NCI-H82 treated with DMSO at 0.1 percent for 48 hours (cell line): ENCODE data around the gene CHD2.
"Not testable (repeated sequence)": the region's sequence is repeated elsewhere in the genome, so short reads cannot be mapped to it uniquely, and the experiment has no call there.

ENCODE experiments used
- DNase-seq: peaks from one replicate; lab custom pipeline; 2025; ENCODE audit not compliant: unreplicated experiment; lab: John Stamatoyannopoulos, UW

The CHD2 gene

DNA sequence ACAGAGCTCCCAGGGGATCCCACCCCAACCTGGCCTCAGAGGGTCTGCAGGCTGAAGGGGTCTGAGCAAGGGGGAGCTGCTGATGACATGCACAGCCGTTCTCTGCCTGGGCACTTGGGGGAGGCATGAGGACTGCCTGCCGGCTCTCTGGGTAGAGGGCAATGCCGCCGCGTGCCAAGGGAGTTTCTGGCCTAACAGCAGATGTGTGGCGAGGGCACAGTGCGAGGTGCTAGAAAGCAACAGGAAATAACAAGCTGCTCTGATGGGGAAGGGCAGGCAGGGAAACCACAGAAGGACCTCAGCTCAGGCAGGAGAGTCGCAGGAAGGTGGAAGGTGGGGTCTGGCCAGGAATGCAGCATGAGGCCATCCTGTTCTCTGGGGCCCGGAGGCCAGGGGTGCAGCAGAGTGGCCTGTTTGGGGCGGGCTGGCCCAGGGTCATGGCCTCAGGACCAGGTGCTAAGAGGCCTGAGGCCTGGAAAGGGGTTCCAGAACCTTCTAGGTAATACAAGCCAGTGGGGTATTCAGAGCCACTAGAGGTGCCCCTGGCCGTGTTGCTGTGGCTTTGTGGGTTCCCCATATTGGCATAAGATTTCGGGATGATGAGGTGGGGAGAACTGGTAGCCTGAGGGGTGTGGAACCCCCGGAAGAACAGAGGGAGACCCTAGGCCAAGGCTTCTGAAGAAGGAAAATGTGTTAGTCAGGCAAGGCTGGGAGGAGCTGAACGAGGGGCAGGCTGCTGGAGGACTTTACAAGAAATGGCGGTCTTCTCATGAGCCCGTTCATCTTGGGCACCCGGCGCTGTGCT is 147.7 kb downstream of the CHD2 start:
- DNase-seq: no peak

GRCh38 chr15:93048426-93048721 is 148.2 kb downstream of the CHD2 start:
- DNase-seq: no peak

- no peak for DNase-seq
Measured at GRCh38 chr15:93048759-93049161, 148.6 kb downstream of the CHD2 start.

DNA sequence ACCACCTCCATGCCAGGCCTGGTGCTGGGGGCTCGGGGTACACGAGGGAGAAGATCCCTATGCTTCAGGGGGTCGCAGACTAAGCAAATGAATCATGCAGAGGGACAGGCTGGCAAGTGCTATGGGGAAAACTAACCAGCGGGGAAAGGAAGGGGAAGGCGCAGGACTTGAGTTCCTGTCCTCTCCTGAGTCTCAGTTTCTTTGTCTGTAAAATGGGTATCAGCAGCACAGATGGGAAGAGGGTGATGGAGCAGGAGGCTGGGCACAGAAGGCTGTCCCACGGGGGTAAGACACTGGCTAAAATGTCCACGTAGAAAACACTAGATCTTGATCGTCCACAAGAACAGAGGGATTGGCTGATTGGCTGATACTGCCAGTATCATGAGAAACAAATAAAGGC is 149.1 kb downstream of the CHD2 start:
- DNase-seq: no peak

GRCh38 chr15:93049914-93050578 is 149.9 kb downstream of the CHD2 start:
- DNase-seq: no peak

DNA sequence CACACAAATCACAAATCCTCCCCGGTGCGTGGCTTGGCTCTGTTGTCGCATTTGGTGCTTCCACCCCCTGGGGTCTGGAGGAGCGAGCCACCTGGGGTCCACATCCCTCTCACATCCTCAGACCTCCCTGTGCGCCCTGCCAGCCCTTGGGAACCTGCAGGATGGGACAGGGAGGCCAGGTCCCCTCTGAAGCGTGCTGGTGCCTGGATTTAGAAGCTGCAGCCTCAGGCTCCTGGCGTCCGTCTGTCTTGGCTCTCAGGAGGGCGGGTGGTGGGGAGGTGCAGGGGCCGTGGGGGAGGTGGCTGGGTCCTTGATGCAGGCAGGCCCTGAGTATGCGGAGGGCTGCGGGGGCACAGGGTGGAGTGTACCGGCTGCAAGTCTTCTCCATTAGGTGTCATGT is 150.5 kb downstream of the CHD2 start:
- DNase-seq: no peak

GRCh38 chr15:93051236-93052089 is 151.3 kb downstream of the CHD2 start:
- no peak for DNase-seq

DNA sequence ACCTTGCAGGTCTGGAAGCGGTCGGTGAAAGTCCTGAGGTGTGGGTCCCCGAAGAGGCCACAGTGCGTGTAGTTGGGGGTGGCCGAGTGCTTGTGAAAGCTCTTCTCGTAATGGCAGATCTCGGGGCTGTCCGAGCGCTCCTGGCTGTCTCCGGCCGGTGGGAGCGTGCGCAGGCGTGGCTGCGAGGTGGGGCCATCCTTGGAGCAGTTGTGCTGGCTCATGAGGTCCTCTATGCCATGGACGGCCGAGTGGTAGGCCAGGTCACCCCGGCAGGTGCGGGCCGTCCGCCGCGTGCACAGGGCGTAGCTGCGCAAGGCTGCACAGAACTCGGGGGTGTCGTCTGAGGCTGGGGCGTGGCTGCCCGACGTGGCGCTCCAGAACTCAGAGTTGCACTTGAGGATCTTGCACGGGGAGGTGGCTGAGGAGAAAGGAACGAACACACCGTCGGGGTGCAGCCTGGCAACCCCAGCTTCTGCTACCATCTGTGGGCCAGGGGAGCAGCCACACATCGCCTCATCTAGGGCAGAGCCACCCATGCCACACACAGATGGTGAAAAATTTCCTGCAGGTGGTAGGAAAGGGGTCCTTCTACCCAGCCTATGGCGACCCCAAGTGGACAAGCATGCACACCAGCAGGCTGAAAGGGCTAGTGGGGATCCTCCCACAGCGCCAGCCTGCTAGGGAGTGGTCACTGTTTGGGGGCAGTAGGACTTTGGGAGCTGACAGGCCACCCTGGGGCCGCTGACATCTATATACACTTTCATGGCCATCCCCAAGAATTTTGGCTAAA is 152.2 kb downstream of the CHD2 start:
- no peak for DNase-seq

DNA sequence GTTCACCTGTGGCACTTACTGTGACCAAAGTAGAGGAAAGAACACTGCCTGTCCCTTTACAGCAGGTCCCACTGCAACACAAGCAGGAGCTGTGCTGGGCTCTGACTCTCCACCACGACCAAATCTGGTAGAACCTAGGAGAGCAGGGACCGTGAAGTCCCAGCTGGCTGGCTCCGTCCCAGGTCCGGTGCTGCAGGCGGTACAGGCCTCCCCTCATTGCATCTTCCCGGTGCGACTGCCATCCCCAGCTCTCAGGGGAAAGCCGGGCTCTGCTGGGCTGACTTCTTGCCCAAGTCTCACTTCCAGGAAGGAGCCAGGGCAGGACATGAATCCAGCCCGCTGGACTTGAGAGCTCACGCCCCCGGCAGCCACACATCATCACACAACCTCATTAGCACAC is 155.1 kb downstream of the CHD2 start:
- DNase-seq: no peak

- DNase-seq: no peak
Measured at GRCh38 chr15:93056836-93057235, 156.7 kb downstream of the CHD2 start.

DNA sequence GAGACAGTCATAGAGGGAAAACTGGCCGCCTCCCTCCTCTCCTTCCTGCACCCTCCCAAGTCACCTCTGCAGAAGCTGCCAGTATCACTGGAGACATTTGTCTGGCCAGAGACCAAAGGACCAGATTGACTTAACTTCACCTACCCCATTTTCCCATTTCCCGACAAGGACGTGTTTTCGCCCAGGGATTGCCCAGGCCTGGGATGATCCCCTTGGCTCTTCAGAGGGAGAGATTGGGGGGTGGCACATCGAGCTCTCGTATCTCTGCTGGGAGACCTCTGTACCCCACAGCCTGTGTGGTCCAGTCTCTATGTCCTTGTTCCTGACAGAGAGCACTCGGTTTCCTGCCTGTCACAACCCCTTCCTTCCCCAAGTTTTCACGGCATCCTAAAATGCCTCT is 157.5 kb downstream of the CHD2 start:
- no peak for DNase-seq

DNA sequence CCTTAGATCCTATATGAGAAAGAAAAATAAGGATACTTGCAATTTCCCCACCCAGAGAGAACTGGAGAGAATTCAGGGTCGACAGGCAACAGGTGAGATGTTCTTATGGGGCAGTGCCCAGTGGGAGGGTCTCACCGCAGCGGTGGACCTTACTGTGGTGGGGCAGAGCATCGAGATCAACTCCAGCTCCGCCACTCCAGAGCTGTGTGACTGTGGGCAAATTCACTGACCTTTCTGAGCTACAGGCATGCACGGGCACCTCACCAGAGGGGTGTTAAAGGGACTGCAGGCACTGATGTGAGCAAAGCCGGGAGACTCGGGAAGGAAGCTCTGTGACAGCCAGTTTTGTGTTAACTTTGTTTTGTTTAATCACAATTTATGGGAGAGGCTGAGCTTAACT is 158.0 kb downstream of the CHD2 start:
- no peak for DNase-seq

- DNase-seq: no peak
Measured at GRCh38 chr15:93058904-93059427, 158.8 kb downstream of the CHD2 start.

GRCh38 chr15:93059442-93059841 is 159.3 kb downstream of the CHD2 start:
- no peak for DNase-seq

GRCh38 chr15:93060336-93061248 is 160.5 kb downstream of the CHD2 start:
- DNase-seq: no peak

DNA sequence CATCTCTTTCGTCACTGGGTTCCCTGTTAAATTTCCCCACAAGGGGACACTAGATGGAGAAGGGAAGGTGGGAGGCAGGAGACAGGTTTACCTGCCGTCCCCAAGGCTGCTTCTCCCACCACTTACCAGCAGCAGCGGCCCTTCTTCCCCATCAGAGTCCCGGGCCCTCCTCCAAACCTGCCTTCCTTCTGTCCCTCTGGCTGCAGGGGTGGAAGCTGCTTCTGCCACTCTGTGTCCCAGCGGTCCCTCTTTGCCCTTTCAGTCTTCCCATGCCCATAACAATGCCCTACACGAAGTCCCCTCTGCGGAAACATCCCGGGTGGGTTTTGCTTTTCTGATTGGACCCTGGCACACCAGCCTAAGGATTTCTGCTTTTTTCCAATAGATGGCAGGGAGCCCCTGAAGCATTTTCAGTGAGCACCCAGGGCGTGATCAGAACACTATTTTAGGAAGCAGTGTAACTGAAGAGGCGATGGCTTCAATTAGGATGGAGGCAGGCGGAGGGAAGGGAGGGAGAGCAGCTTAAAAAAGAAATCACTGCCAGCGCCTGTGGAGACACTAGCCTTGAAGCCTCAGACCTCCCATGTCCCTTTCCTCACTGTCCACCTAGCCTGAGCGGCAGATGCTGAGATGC is 162.6 kb downstream of the CHD2 start:
- not testable (repeated sequence) for DNase-seq

- DNase-seq: no peak
Measured at GRCh38 chr15:93063262-93063671, 163.1 kb downstream of the CHD2 start.

- no peak for DNase-seq
Measured at GRCh38 chr15:93063796-93064690, 163.9 kb downstream of the CHD2 start.
